ENCODE data around the gene WWC1. TPM values are rescaled to one million over a fixed set of nuclear protein-coding genes. Genes with fewer than 3 reads are reported as not detected.

Gene WWC1
- total and polyA plus RNA-seq, 2 donors: 0.66 to 6.0 TPM

- Histone ChIP-seq H3K36me3 (ENCODE audit: control insufficient read depth in 2 of 2, insufficient read depth in 2 of 2, low read length in 1 of 2) (no peaks in the 10 kb centered on the region), H3K27me3 (ENCODE audit: control insufficient read depth in 2 of 2, insufficient read depth in 1 of 2, low read length in 1 of 2) (no peaks in the 10 kb centered on the region), H3K27ac (ENCODE audit: low read depth in 1 of 2, low read length in 1 of 2) (no peak overlapping the region), H3K9me3 (ENCODE audit: control insufficient read depth in 2 of 2, insufficient read depth in 1 of 2, low read length in 1 of 2) (no peaks in the 10 kb centered on the region), H3K4me1 (ENCODE audit: control insufficient read depth in 2 of 2, insufficient read depth in 2 of 2, low read length in 2 of 2) (no peaks in the 10 kb centered on the region), H3K4me3 (ENCODE audit: low read length in 2 of 2) (no peak overlapping the region)
- 96% methylated on average over 7 of the region's 7 CpGs for WGBS
- no peak for DNase-seq (ENCODE audit: low read depth in 6 of 9, low spot score in 9 of 9)
These were observed 22.3 kb downstream of the WWC1 start for GRCh38 chr5:168313596-168314204.

- H3K4me3 ChIP-seq (ENCODE audit: low read length in 2 of 2): no peak overlapping the region
- H3K36me3 ChIP-seq (ENCODE audit: control insufficient read depth in 2 of 2, insufficient read depth in 2 of 2, low read length in 1 of 2): no peaks in the 10 kb centered on the region
- DNase-seq (ENCODE audit: low read depth in 6 of 9, low spot score in 9 of 9): no peak
- no peaks in the 10 kb centered on the region for H3K9me3 ChIP-seq (ENCODE audit: control insufficient read depth in 2 of 2, insufficient read depth in 1 of 2, low read length in 1 of 2)
- H3K4me1 ChIP-seq (ENCODE audit: control insufficient read depth in 2 of 2, insufficient read depth in 2 of 2, low read length in 2 of 2): no peaks in the 10 kb centered on the region
- 87% methylated on average over 12 of the region's 12 CpGs for WGBS
- no peaks in the 10 kb centered on the region for H3K27me3 ChIP-seq (ENCODE audit: control insufficient read depth in 2 of 2, insufficient read depth in 1 of 2, low read length in 1 of 2)
- H3K27ac ChIP-seq (ENCODE audit: low read depth in 1 of 2, low read length in 1 of 2): no peak overlapping the region
These were observed 23.4 kb downstream of the WWC1 start for GRCh38 chr5:168314735-168315411.

- Histone ChIP-seq H3K27me3 (ENCODE audit: control insufficient read depth in 2 of 2, insufficient read depth in 1 of 2, low read length in 1 of 2) (no peaks in the 10 kb centered on the region), H3K9me3 (ENCODE audit: control insufficient read depth in 2 of 2, insufficient read depth in 1 of 2, low read length in 1 of 2) (no peaks in the 10 kb centered on the region), H3K4me1 (ENCODE audit: control insufficient read depth in 2 of 2, insufficient read depth in 2 of 2, low read length in 2 of 2) (no peaks in the 10 kb centered on the region), H3K36me3 (ENCODE audit: control insufficient read depth in 2 of 2, insufficient read depth in 2 of 2, low read length in 1 of 2) (no peaks in the 10 kb centered on the region), H3K27ac (ENCODE audit: low read depth in 1 of 2, low read length in 1 of 2) (no peak overlapping the region), H3K4me3 (ENCODE audit: low read length in 2 of 2) (no peak overlapping the region)
- no peak for DNase-seq (ENCODE audit: low read depth in 6 of 9, low spot score in 9 of 9)
- 94% methylated on average over 10 of the region's 10 CpGs for WGBS
These were observed 24.1 kb downstream of the WWC1 start for GRCh38 chr5:168315416-168316138.

GRCh38 chr5:168316139-168316578, 24.7 kb downstream of the WWC1 start:
- no peak overlapping the region for H3K4me3 ChIP-seq (ENCODE audit: low read length in 2 of 2)
- DNase-seq (ENCODE audit: low read depth in 6 of 9, low spot score in 9 of 9): no peak
- no peaks in the 10 kb centered on the region for H3K27me3 ChIP-seq (ENCODE audit: control insufficient read depth in 2 of 2, insufficient read depth in 1 of 2, low read length in 1 of 2)
- no peak overlapping the region for H3K27ac ChIP-seq (ENCODE audit: low read depth in 1 of 2, low read length in 1 of 2)
- 81% methylated on average over 9 of the region's 9 CpGs for WGBS
- no peaks in the 10 kb centered on the region for H3K4me1 ChIP-seq (ENCODE audit: control insufficient read depth in 2 of 2, insufficient read depth in 2 of 2, low read length in 2 of 2)
- H3K36me3 ChIP-seq (ENCODE audit: control insufficient read depth in 2 of 2, insufficient read depth in 2 of 2, low read length in 1 of 2): no peaks in the 10 kb centered on the region
- no peaks in the 10 kb centered on the region for H3K9me3 ChIP-seq (ENCODE audit: control insufficient read depth in 2 of 2, insufficient read depth in 1 of 2, low read length in 1 of 2)

- Histone ChIP-seq H3K27ac (ENCODE audit: low read depth in 1 of 2, low read length in 1 of 2) (no peak overlapping the region), H3K36me3 (ENCODE audit: control insufficient read depth in 2 of 2, insufficient read depth in 2 of 2, low read length in 1 of 2) (no peaks in the 10 kb centered on the region), H3K4me3 (ENCODE audit: low read length in 2 of 2) (no peak overlapping the region), H3K9me3 (ENCODE audit: control insufficient read depth in 2 of 2, insufficient read depth in 1 of 2, low read length in 1 of 2) (no peaks in the 10 kb centered on the region), H3K27me3 (ENCODE audit: control insufficient read depth in 2 of 2, insufficient read depth in 1 of 2, low read length in 1 of 2) (no peaks in the 10 kb centered on the region), H3K4me1 (ENCODE audit: control insufficient read depth in 2 of 2, insufficient read depth in 2 of 2, low read length in 2 of 2) (no peaks in the 10 kb centered on the region)
- WGBS: 91% methylated on average over 8 of the region's 8 CpGs
- no peak for DNase-seq (ENCODE audit: low read depth in 6 of 9, low spot score in 9 of 9)
These were observed 25.7 kb downstream of the WWC1 start for GRCh38 chr5:168317096-168317520.

- no peaks in the 10 kb centered on the region for H3K27me3 ChIP-seq (ENCODE audit: control insufficient read depth in 2 of 2, insufficient read depth in 1 of 2, low read length in 1 of 2)
- no peaks in the 10 kb centered on the region for H3K9me3 ChIP-seq (ENCODE audit: control insufficient read depth in 2 of 2, insufficient read depth in 1 of 2, low read length in 1 of 2)
- H3K4me3 ChIP-seq (ENCODE audit: low read length in 2 of 2): no peak overlapping the region
- 79% methylated on average over 4 of the region's 4 CpGs for WGBS
- no peak for DNase-seq (ENCODE audit: low read depth in 6 of 9, low spot score in 9 of 9)
- no peak overlapping the region for H3K27ac ChIP-seq (ENCODE audit: low read depth in 1 of 2, low read length in 1 of 2)
- no peaks in the 10 kb centered on the region for H3K4me1 ChIP-seq (ENCODE audit: control insufficient read depth in 2 of 2, insufficient read depth in 2 of 2, low read length in 2 of 2)
- H3K36me3 ChIP-seq (ENCODE audit: control insufficient read depth in 2 of 2, insufficient read depth in 2 of 2, low read length in 1 of 2): no peaks in the 10 kb centered on the region
These were observed 26.2 kb downstream of the WWC1 start for GRCh38 chr5:168317521-168318147.

- Histone ChIP-seq H3K27ac (ENCODE audit: low read depth in 1 of 2, low read length in 1 of 2) (no peak overlapping the region), H3K27me3 (ENCODE audit: control insufficient read depth in 2 of 2, insufficient read depth in 1 of 2, low read length in 1 of 2) (no peaks in the 10 kb centered on the region), H3K4me1 (ENCODE audit: control insufficient read depth in 2 of 2, insufficient read depth in 2 of 2, low read length in 2 of 2) (no peaks in the 10 kb centered on the region), H3K9me3 (ENCODE audit: control insufficient read depth in 2 of 2, insufficient read depth in 1 of 2, low read length in 1 of 2) (no peaks in the 10 kb centered on the region), H3K36me3 (ENCODE audit: control insufficient read depth in 2 of 2, insufficient read depth in 2 of 2, low read length in 1 of 2) (no peaks in the 10 kb centered on the region), H3K4me3 (ENCODE audit: low read length in 2 of 2) (no peak overlapping the region)
- DNase-seq (ENCODE audit: low read depth in 6 of 9, low spot score in 9 of 9): no peak
- WGBS: 95% methylated on average over 4 of the region's 4 CpGs
These were observed 26.8 kb downstream of the WWC1 start for GRCh38 chr5:168318240-168318639.

GRCh38 chr5:168319774-168320173, 28.3 kb downstream of the WWC1 start:
- no peaks in the 10 kb centered on the region for H3K27me3 ChIP-seq (ENCODE audit: control insufficient read depth in 2 of 2, insufficient read depth in 1 of 2, low read length in 1 of 2)
- H3K9me3 ChIP-seq (ENCODE audit: control insufficient read depth in 2 of 2, insufficient read depth in 1 of 2, low read length in 1 of 2): no peaks in the 10 kb centered on the region
- no peak for DNase-seq (ENCODE audit: low read depth in 6 of 9, low spot score in 9 of 9)
- WGBS: 96% methylated on average over 3 of the region's 3 CpGs
- H3K4me1 ChIP-seq (ENCODE audit: control insufficient read depth in 2 of 2, insufficient read depth in 2 of 2, low read length in 2 of 2): no peaks in the 10 kb centered on the region
- no peaks in the 10 kb centered on the region for H3K36me3 ChIP-seq (ENCODE audit: control insufficient read depth in 2 of 2, insufficient read depth in 2 of 2, low read length in 1 of 2)
- no peak overlapping the region for H3K27ac ChIP-seq (ENCODE audit: low read depth in 1 of 2, low read length in 1 of 2)
- H3K4me3 ChIP-seq (ENCODE audit: low read length in 2 of 2): no peak overlapping the region

- H3K27ac ChIP-seq (ENCODE audit: low read depth in 1 of 2, low read length in 1 of 2): no peak overlapping the region
- no peaks in the 10 kb centered on the region for H3K4me1 ChIP-seq (ENCODE audit: control insufficient read depth in 2 of 2, insufficient read depth in 2 of 2, low read length in 2 of 2)
- H3K36me3 ChIP-seq (ENCODE audit: control insufficient read depth in 2 of 2, insufficient read depth in 2 of 2, low read length in 1 of 2): no peaks in the 10 kb centered on the region
- DNase-seq (ENCODE audit: low read depth in 6 of 9, low spot score in 9 of 9): no peak
- no peaks in the 10 kb centered on the region for H3K27me3 ChIP-seq (ENCODE audit: control insufficient read depth in 2 of 2, insufficient read depth in 1 of 2, low read length in 1 of 2)
- 94% methylated on average over 9 of the region's 9 CpGs for WGBS
- H3K4me3 ChIP-seq (ENCODE audit: low read length in 2 of 2): no peak overlapping the region
- H3K9me3 ChIP-seq (ENCODE audit: control insufficient read depth in 2 of 2, insufficient read depth in 1 of 2, low read length in 1 of 2): peaks cover 0 to 3% of the 10 kb centered on the region in 2 donors
These were observed 29.4 kb downstream of the WWC1 start for GRCh38 chr5:168320805-168321204.

Measured in thymus (tissue), 11 donors.